Loucy (cell line): Measurements from ENCODE around the gene LNPEP.

Experiments used
- CTCF ChIP-seq: fragments of 200-600 bp; sonication (generic); conservative IDR thresholded peaks from 2 replicates; pipeline ENCODE4 v1.5.1; 2014; ENCODE audit warnings: mild to moderate bottlenecking, antibody characterized with exemption, low read length
- EZH2phosphoT487 ChIP-seq: fragments of 200-600 bp; IDR thresholded peaks from 2 replicates; pipeline ENCODE4 v1.6.1; 2018; ENCODE audit warnings: antibody characterized with exemption, mild to moderate bottlenecking, moderate library complexity, borderline replicate concordance

GRCh38 chr5:96975656-96976055, 39.8 kb downstream of the LNPEP start:
- TF ChIP-seq CTCF (no peak), EZH2phosphoT487 (no peak)
